VCaP (cell line): Measurements from ENCODE around the gene UBAC2.
A peak's percentile ranks its signal among the peaks of the same experiment; 100 is the strongest.

ENCODE experiments used
- H3K27ac ChIP-seq: fragments of 450-650 bp; 2 replicates; pipeline ENCODE4 v1.5.1; 2017
- TF ChIP-seq, protein P1 (sequence below): fragments of 450-650 bp; conservative IDR thresholded peaks from 2 replicates; pipeline ENCODE4 v1.5.1; 2017; ENCODE audit warnings: mild to moderate bottlenecking, moderate library complexity

The UBAC2 gene

DNA sequence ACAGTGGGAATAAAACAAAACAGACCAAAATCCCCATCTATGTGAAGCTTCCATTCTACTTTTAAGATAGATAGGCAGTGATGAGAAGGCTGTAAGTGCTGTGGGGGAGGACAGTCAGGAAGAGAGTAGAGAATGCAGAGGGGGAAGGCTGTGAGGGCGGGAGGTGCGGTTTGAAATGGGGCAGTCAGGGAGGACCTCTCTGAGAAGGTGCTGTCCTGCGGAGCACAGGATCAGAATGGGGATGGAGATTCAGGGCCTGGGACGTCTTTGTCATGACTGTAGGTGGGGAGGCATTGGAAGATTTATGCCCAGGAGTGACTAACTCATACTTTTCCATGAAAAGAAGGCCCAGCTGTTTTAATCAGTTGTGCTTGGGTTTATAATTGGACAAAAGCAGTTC, 110.5 kb downstream of the UBAC2 start:
- no peak overlapping the region for H3K27ac ChIP-seq
- TF ChIP-seq, protein P1, sequence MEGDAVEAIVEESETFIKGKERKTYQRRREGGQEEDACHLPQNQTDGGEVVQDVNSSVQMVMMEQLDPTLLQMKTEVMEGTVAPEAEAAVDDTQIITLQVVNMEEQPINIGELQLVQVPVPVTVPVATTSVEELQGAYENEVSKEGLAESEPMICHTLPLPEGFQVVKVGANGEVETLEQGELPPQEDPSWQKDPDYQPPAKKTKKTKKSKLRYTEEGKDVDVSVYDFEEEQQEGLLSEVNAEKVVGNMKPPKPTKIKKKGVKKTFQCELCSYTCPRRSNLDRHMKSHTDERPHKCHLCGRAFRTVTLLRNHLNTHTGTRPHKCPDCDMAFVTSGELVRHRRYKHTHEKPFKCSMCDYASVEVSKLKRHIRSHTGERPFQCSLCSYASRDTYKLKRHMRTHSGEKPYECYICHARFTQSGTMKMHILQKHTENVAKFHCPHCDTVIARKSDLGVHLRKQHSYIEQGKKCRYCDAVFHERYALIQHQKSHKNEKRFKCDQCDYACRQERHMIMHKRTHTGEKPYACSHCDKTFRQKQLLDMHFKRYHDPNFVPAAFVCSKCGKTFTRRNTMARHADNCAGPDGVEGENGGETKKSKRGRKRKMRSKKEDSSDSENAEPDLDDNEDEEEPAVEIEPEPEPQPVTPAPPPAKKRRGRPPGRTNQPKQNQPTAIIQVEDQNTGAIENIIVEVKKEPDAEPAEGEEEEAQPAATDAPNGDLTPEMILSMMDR: no peak

DNA sequence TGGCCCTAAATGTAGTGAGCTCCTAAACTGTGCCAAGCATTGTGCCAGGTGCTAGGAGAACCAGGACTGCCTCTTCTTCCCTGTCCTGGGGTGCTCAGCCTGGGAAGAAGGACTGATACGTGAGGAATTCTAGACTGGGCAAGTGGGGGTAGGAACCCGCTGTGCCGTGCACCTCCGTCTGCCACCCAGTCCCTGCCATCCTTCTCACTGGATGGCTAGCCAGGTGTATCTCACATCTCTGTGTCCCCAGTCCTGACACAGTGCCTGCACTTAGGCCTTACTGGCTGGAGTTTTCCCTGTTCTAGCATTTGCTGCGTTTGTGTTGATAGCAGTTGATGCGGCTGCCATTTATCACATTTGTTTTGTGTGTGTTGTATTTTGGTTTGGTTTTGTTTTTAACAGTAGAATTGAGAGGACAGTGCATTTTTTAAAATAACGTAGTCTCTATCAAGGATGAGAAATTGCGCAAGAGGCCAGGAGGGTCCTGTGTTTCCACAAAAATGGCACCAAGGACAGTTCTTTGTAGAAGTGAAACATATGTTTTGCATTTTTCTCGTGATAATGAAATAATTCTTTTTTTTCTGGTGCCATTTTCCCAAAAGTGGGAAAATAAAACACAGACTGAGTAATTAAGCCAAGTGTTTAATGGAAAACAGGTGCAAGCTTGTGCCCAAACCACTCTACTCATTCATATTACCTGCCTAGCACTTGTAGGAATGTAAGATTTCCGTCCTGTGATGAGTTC, 111.3 kb downstream of the UBAC2 start:
- TF ChIP-seq, protein P1: no peak
- H3K27ac ChIP-seq: no peak overlapping the region

DNA sequence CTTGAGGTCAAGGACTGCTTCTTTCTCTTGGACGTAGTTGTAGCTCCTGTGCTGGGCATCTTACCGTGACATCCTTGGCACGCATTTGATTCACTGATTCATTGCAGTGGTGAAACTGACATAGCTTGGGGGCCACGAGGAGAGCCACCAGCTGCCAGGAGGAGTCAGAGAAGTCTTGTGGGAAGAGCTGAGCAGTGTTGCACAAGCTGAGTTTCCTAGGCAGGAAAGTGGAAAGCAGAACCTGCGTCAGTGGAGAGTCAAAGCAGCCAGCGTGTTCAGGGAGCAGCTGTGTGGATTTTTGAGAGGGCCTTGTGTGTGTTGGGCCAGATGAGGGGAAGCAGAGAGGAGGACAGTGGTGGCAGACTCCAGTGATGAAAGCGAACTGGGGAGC, 111.8 kb downstream of the UBAC2 start:
- TF ChIP-seq, protein P1: no peak
- peak overlapping the region; percentile 41 for H3K27ac ChIP-seq

DNA sequence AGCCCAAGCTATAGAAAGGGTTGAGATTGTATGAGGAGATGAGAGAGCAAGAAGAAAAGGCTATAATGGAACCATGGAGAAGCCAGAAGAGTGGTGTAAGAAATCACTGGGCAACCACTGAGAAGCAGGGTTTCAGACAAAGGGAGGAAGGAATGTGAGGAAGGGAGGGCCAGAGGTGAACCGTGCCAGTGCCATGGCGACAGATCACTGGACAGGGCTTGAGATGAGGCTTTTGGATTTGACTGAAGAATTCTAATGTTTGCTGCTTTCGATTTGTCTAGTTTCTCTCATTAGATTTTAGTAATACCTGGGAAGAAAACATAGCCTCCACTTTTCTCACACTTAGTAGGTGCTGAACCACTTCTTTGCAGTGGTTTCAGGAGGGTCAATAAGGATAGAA, 112.8 kb downstream of the UBAC2 start:
- peak overlapping the region; percentile 41 for H3K27ac ChIP-seq
- TF ChIP-seq, protein P1: no peak

DNA sequence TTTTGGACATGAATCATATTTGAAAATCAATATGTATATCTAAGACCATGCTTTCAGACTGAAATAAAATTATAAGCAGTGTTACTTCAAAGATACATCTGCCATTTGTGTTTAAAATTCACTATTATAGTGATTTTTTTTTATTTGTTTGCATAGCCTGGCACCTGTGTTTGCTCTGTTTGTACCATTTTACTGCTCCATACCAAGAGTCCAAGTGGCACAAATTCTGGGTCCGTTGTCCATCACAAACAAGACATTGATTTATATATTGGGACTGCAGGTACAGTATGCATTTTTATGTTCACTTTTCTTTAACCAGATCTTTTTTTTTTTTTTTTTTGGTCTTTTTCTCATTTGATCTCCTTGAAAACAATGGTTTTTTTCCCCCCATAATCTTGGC, 113.3 kb downstream of the UBAC2 start:
- peak overlapping the region; percentile 41 for H3K27ac ChIP-seq
- TF ChIP-seq, protein P1: no peak

DNA sequence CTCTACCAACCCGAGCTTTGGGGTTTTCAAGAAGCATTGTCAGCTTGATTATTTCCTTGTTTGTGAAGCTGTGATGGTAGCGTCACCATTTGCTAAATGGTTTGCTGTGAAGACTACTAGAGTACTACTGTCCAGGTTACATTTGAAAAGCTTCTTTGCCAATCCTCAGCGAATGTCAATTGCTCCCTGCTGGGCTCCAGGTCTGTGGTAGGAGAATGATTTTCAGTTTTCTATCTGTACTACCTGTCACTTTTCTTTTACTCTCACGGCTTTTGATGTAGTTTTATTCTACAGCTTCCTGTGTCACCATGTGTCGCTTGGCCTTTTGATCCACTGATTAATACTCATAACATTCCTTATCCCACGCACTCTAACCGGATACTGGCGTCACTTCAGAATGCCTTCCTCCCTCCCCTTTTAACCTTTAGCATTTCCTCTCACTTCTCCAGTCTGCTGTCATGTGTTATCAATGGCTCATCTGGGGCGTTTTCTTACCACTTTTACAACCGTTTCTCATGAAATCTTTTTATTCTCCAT, 114.1 kb downstream of the UBAC2 start:
- TF ChIP-seq, protein P1: no peak
- peak overlapping the region; percentile 41 for H3K27ac ChIP-seq

DNA sequence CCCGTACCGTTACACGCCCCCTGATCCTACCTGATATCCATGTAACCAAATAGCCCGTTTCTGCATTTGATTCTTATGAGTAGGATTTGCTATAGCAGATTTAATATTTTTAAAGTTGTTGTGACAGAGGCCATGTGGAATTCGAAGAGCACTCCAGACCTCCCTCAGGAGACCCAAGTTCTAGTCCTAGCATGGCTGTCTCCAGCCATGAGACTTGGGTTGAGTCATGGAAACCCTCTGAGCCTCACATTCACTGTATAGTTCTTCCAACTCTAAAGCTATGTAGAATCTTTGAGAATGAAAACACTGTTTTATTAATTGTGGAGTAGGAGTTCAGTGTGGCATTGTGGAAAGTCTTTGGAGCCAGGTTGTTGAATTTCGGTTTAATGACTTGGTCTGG, 114.5 kb downstream of the UBAC2 start:
- H3K27ac ChIP-seq: no peak overlapping the region
- TF ChIP-seq, protein P1: no peak
